HCT116 (cell line): ENCODE measurements around the gene CPN2. TPM values are rescaled to one million over a fixed set of nuclear protein-coding genes. Genes with fewer than 3 reads are reported as not detected.

Experiments used
- ATAC-seq: fragments of 200-7000 bp; cut with Tn5 transposase; 2 replicates; pipeline ENCODE4 v1.9.1; 2020; ENCODE audit warnings: mild to moderate bottlenecking, moderate library complexity
- BruUV-seq: library from RNA; stranded (reverse); fragments of 400-500 nt; replicated peaks from 2 replicates; lab custom pipeline; 2021; lab: Mats Ljungman, UMichigan
- CTCF ChIA-PET: fragments of 300-600 bp; sonication (Branson Sonifier 250); formaldehyde crosslinking; loops from one replicate; lab custom pipeline; 2021; ENCODE audit warnings: antibody characterized with exemption; lab: Charles Lee
- POLR2A ChIA-PET: fragments of 300-600, 350-600 bp; sonication (Branson Sonifier 250); formaldehyde crosslinking; loops from one replicate; lab custom pipeline; 2021; ENCODE audit warnings: antibody characterized with exemption; lab: Charles Lee
- RAD21 ChIA-PET, 2 experiments: fragments of 300-600 bp; sonication (Branson Sonifier 250); formaldehyde crosslinking; loops; one replicate each; lab custom pipeline; 2023; ENCODE audit warnings: low total read pairs in 2 of 2; ENCODE audit not compliant: uncharacterized antibody in 2 of 2, unreplicated experiment in 2 of 2, low non-redundant PET in 1 of 2; lab: Charles Lee
- DNase-seq: peaks from one replicate; pipeline ENCODE4 v3.0.0-alpha.2; 2010; ENCODE audit warnings: low read depth, low spot score
- H2AFZ ChIP-seq: fragments of 200-600 bp; shearing (Covaris generic), sonication (generic); 2 replicates; pipeline ENCODE4 v1.6.1; 2017; ENCODE audit warnings: low read depth, mixed run types, mixed read lengths, antibody characterized with exemption, low read length; ENCODE audit not compliant: poor library complexity, severe bottlenecking
- H3K27ac ChIP-seq: 2 replicates; pipeline ENCODE4 v1.5.1; 2012; ENCODE audit warnings: low read depth, low read length
- H3K27me3 ChIP-seq: fragments of 200-600 bp; sonication (generic); 2 replicates; pipeline ENCODE4 v1.6.1; 2016; ENCODE audit warnings: mixed run types, low read length, mixed read lengths; ENCODE audit not compliant: insufficient read depth
- H3K36me3 ChIP-seq, 2 experiments: fragments of 200-500 bp in 1 of 2; fragments of 200-600 bp in 1 of 2; sonication (Bioruptor generic) in 1 of 2; sonication (generic) in 1 of 2; 2 replicates each; pipeline versions ENCODE4 v1.5.1 to v1.6.1; 2014 to 2016; ENCODE audit warnings: low read length in 2 of 2, inconsistent platforms in 1 of 2, mixed read lengths in 1 of 2, mixed run types in 1 of 2; ENCODE audit not compliant: insufficient read depth in 2 of 2, control insufficient read depth in 1 of 2
- H3K4me1 ChIP-seq, 2 experiments: fragments of 200-600 bp in 1 of 2; sonication (generic) in 1 of 2; 2 replicates each; pipeline versions ENCODE4 v1.5.1 to v1.6.1; 2012 to 2017; ENCODE audit warnings: low read length in 2 of 2, inconsistent platforms in 1 of 2, mild to moderate bottlenecking in 1 of 2, mixed read lengths in 1 of 2, mixed run types in 1 of 2, moderate library complexity in 1 of 2; ENCODE audit not compliant: insufficient read depth in 2 of 2, control insufficient read depth in 1 of 2
- H3K4me2 ChIP-seq: fragments of 200-600 bp; sonication (generic); 2 replicates; pipeline ENCODE4 v1.6.1; 2017; ENCODE audit warnings: mixed run types, low read length, mixed read lengths
- H3K4me3 ChIP-seq, 2 experiments: fragments of 200-600 bp in 1 of 2; sonication (generic) in 1 of 2; replicated peaks in 1 of 2; 2 replicates each; pipeline ENCODE4 v1.5.1; 2011 to 2016; ENCODE audit warnings: low read length in 2 of 2, control low read depth in 1 of 2, low read depth in 1 of 2, mild to moderate bottlenecking in 1 of 2, mixed read lengths in 1 of 2, mixed run types in 1 of 2
- H3K79me2 ChIP-seq: fragments of 200-600 bp; sonication (generic); 2 replicates; pipeline ENCODE4 v1.6.1; 2017; ENCODE audit warnings: mild to moderate bottlenecking, mixed run types, low read length, moderate library complexity, mixed read lengths; ENCODE audit not compliant: insufficient read depth
- H3K9ac ChIP-seq: fragments of 200-600 bp; sonication (generic); 2 replicates; pipeline ENCODE4 v1.6.1; 2016; ENCODE audit warnings: low read length, mixed read lengths
- H3K9me2 ChIP-seq: fragments of 200-600 bp; sonication (generic), shearing (Covaris generic); 2 replicates; pipeline ENCODE4 v1.6.1; 2017; ENCODE audit warnings: mixed run types, mild to moderate bottlenecking, moderate library complexity; ENCODE audit not compliant: insufficient read depth
- H3K9me3 ChIP-seq, 2 experiments: fragments of 200-500 bp in 1 of 2; fragments of 200-600 bp in 1 of 2; sonication (Bioruptor generic) in 1 of 2; sonication (generic) in 1 of 2; 2 replicates each; pipeline ENCODE4 v1.6.1; 2014 to 2017; ENCODE audit warnings: low read length in 2 of 2, mixed read lengths in 2 of 2, inconsistent platforms in 1 of 2, low read depth in 1 of 2, mild to moderate bottlenecking in 1 of 2, mixed run types in 1 of 2, moderate library complexity in 1 of 2; ENCODE audit not compliant: control insufficient read depth in 1 of 2, insufficient read depth in 1 of 2
- H4K20me1 ChIP-seq: fragments of 200-600 bp; sonication (generic), shearing (Covaris generic); 2 replicates; pipeline ENCODE4 v1.6.1; 2017; ENCODE audit warnings: mixed run types, mild to moderate bottlenecking, moderate library complexity; ENCODE audit not compliant: insufficient read depth
- CBX3 ChIP-seq: IDR thresholded peaks from 2 replicates; pipeline ENCODE4 v1.6.1; 2012; ENCODE audit warnings: low read depth
- CEBPB ChIP-seq: IDR thresholded peaks from 2 replicates; pipeline ENCODE4 v1.6.1; 2012; ENCODE audit warnings: low read depth
- ELF1 ChIP-seq: IDR thresholded peaks from 2 replicates; pipeline ENCODE4 v1.6.1; 2012; ENCODE audit warnings: low read depth, borderline replicate concordance
- EZH2 ChIP-seq: fragments of 200-600 bp; sonication (generic); IDR thresholded peaks from 2 replicates; pipeline ENCODE4 v1.6.1; 2017; ENCODE audit warnings: antibody characterized with exemption, mixed run types
- FOSL1 ChIP-seq: IDR thresholded peaks from 2 replicates; pipeline ENCODE4 v1.6.1; 2012; ENCODE audit warnings: low read depth
- JUND ChIP-seq: IDR thresholded peaks from 2 replicates; pipeline ENCODE4 v1.6.1; 2012
- POLR2AphosphoS5 ChIP-seq: IDR thresholded peaks from 2 replicates; pipeline ENCODE4 v1.6.1; 2011; ENCODE audit warnings: mild to moderate bottlenecking, low read depth, low read length, moderate library complexity
- RAD21 ChIP-seq: IDR thresholded peaks from 2 replicates; pipeline ENCODE4 v1.6.1; 2012; ENCODE audit warnings: low read depth, mild to moderate bottlenecking
- TCF7L2 ChIP-seq: IDR thresholded peaks from 2 replicates; pipeline ENCODE4 v1.7.0; 2011; ENCODE audit warnings: borderline replicate concordance, inconsistent platforms; ENCODE audit not compliant: insufficient read depth, insufficient read length; ENCODE audit errors: extremely low read depth
- ZFX ChIP-seq: fragments of 450-650 bp; IDR thresholded peaks from 2 replicates; pipeline ENCODE4 v1.6.1; 2017
- intact Hi-C: fragments of 100-400 bp; cut with micrococcal nuclease; formaldehyde crosslinking; loops from 2 replicates; pipeline ENCODE4 v1.10.0; 2022
- total RNA-seq: library from RNA; stranded (reverse); gene quantifications from one replicate; pipeline ENCODE4 v1.2.1, GENCODE V29; 2021; ENCODE audit not compliant: unreplicated experiment
- TF ChIP-seq, protein P1 (sequence below), 3 experiments: fragments of 200-600 bp in 1 of 3; sonication (generic) in 1 of 3; IDR thresholded peaks in 2 of 3; conservative IDR thresholded peaks in 1 of 3; 2 replicates each; pipeline ENCODE4 v1.5.1; 2012 to 2017; ENCODE audit warnings: low read depth in 2 of 3, low read length in 2 of 3, antibody characterized with exemption in 1 of 3, borderline replicate concordance in 1 of 3, control low read depth in 1 of 3, mild to moderate bottlenecking in 1 of 3, mixed read lengths in 1 of 3, mixed run types in 1 of 3, moderate library complexity in 1 of 3; ENCODE audit not compliant: insufficient read depth in 1 of 3
- TF ChIP-seq, protein P2 (sequence below): IDR thresholded peaks from 2 replicates; pipeline ENCODE4 v1.6.1; 2012; ENCODE audit warnings: low read depth

Gene CPN2
- total RNA-seq, 1 experiment from 2014 or later = not detected

DNA sequence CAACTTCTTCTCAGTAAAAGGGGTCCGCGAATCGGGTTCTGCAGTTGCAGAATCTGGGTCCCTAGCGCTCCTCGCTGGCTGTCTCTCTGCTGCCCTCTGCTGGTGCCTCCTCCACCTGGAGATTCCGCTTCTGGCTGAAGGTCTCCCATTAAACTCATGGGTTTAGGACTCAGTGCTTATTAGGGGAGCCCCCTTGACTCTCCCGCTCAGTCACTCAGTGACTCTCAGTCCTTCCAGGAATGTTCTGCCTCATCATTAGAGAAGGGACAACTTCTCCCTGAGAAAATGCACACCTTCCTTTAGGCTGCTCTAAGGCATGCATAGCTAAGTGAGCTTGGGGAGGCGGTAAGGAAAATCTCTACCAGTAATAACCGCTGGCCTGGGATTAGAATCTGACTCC, 7.1 kb downstream of the CPN2 start:
- no peak overlapping the region for H3K4me2 ChIP-seq
- TF ChIP-seq ZFX (no peak), RAD21 (peak; percentile 85), CEBPB (no peak)
- TF ChIP-seq, protein P1, sequence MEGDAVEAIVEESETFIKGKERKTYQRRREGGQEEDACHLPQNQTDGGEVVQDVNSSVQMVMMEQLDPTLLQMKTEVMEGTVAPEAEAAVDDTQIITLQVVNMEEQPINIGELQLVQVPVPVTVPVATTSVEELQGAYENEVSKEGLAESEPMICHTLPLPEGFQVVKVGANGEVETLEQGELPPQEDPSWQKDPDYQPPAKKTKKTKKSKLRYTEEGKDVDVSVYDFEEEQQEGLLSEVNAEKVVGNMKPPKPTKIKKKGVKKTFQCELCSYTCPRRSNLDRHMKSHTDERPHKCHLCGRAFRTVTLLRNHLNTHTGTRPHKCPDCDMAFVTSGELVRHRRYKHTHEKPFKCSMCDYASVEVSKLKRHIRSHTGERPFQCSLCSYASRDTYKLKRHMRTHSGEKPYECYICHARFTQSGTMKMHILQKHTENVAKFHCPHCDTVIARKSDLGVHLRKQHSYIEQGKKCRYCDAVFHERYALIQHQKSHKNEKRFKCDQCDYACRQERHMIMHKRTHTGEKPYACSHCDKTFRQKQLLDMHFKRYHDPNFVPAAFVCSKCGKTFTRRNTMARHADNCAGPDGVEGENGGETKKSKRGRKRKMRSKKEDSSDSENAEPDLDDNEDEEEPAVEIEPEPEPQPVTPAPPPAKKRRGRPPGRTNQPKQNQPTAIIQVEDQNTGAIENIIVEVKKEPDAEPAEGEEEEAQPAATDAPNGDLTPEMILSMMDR (IDR thresholded peaks at IDR 0.05 in 2 of 3, conservative IDR thresholded peaks at IDR 0.05 in 1 of 3; ENCODE audit: borderline replicate concordance in 1 of 3, insufficient read depth in 1 of 3, low read depth in 2 of 3, low read length in 2 of 3) = peak; percentile 79 to 98 (median 97)
- H3K4me3 ChIP-seq = no peak overlapping the region
- no peaks in the 10 kb centered on the region for H3K9me2 ChIP-seq
- DNase-seq (peak; percentile 28), ATAC-seq (peak; percentile 88)
- RAD21 ChIA-PET = interaction anchor here in 1 of 2 experiments (0.7 kb wide), 1 partner anchor 10 kb away, joined by 3 read pairs; no protein-coding TSS in a partner anchor
- peak overlapping the region; percentile 81 for H2AFZ ChIP-seq
- CTCF ChIA-PET = interaction anchor here (0.6 to 2.8 kb wide), 15 partner anchors 10 to 1530 kb away, joined by 3 to 36 read pairs (median 7); no protein-coding TSS in a partner anchor
- POLR2A ChIA-PET = no interaction called here
- intact Hi-C loops = no loop called here
- no peaks in the 10 kb centered on the region for H4K20me1 ChIP-seq
- H3K4me1 ChIP-seq = no peaks in the 10 kb centered on the region
- H3K36me3 ChIP-seq = no peaks in the 10 kb centered on the region
- no peaks in the 10 kb centered on the region for H3K27me3 ChIP-seq
- no TSS peak for BruUV-seq
- H3K9me3 ChIP-seq = no peaks in the 10 kb centered on the region
- no peak overlapping the region for H3K9ac ChIP-seq
- no peaks in the 10 kb centered on the region for H3K79me2 ChIP-seq
- H3K27ac ChIP-seq = no peak overlapping the region

DNA sequence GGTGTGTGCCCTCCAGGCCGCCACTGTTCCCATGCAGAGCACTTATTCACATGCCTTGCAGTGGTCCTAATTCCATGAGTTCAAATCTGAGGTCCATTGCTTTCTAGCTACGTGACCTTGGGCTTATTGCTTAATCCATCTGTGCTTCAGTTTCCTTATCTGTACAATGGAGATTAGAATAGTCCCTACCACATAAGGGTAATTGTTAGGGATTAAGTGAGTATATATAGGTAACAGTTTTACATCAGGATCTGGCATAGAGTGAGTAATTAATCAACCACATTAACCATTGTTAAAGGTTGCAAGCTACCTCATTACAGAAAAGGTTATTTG, 7.6 kb downstream of the CPN2 start:
- Histone ChIP-seq H3K27me3 (no peaks in the 10 kb centered on the region), H3K36me3 (no peaks in the 10 kb centered on the region), H3K4me1 (no peaks in the 10 kb centered on the region), H3K9ac (no peak overlapping the region), H3K4me2 (no peak overlapping the region), H4K20me1 (no peaks in the 10 kb centered on the region), H3K9me2 (no peaks in the 10 kb centered on the region), H3K9me3 (no peaks in the 10 kb centered on the region), H2AFZ (peak overlapping the region; percentile 81), H3K4me3 (no peak overlapping the region), H3K27ac (no peak overlapping the region), H3K79me2 (no peaks in the 10 kb centered on the region)
- DNase-seq (no peak), ATAC-seq (no peak)
- ChIA-PET RAD21 (interaction anchor here in 1 of 2 experiments (0.7 kb wide), 1 partner anchor 10 kb away, joined by 3 read pairs; no protein-coding TSS in a partner anchor), CTCF (interaction anchor here (0.7 to 2.8 kb wide), 13 partner anchors 10 to 1530 kb away, joined by 3 to 36 read pairs (median 7); no protein-coding TSS in a partner anchor), POLR2A (no interaction called here)
- intact Hi-C loops = no loop called here
- no TSS peak for BruUV-seq
- no peak for TF ChIP-seq CEBPB
- TF ChIP-seq EZH2 = no peak
- TF ChIP-seq JUND = no peak
- no peak for TF ChIP-seq TCF7L2
- TF ChIP-seq ZFX = no peak
- no peak for TF ChIP-seq RAD21
- TF ChIP-seq, protein P2, sequence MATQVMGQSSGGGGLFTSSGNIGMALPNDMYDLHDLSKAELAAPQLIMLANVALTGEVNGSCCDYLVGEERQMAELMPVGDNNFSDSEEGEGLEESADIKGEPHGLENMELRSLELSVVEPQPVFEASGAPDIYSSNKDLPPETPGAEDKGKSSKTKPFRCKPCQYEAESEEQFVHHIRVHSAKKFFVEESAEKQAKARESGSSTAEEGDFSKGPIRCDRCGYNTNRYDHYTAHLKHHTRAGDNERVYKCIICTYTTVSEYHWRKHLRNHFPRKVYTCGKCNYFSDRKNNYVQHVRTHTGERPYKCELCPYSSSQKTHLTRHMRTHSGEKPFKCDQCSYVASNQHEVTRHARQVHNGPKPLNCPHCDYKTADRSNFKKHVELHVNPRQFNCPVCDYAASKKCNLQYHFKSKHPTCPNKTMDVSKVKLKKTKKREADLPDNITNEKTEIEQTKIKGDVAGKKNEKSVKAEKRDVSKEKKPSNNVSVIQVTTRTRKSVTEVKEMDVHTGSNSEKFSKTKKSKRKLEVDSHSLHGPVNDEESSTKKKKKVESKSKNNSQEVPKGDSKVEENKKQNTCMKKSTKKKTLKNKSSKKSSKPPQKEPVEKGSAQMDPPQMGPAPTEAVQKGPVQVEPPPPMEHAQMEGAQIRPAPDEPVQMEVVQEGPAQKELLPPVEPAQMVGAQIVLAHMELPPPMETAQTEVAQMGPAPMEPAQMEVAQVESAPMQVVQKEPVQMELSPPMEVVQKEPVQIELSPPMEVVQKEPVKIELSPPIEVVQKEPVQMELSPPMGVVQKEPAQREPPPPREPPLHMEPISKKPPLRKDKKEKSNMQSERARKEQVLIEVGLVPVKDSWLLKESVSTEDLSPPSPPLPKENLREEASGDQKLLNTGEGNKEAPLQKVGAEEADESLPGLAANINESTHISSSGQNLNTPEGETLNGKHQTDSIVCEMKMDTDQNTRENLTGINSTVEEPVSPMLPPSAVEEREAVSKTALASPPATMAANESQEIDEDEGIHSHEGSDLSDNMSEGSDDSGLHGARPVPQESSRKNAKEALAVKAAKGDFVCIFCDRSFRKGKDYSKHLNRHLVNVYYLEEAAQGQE = no peak
- no peak for TF ChIP-seq ELF1
- no peak for TF ChIP-seq POLR2AphosphoS5
- no peak for TF ChIP-seq CBX3
- no peak for TF ChIP-seq FOSL1
